ENCODE measurements around the gene MRPS15. TPM values are rescaled to one million over a fixed set of nuclear protein-coding genes. Genes with fewer than 3 reads are reported as not detected.
"Not testable (repeated sequence)": the region's sequence is repeated elsewhere in the genome, so short reads cannot be mapped to it uniquely, and the experiment has no call there.

The MRPS15 gene
- total RNA-seq, 4 donors from 2014 or later: 23.3 to 77.7 (median 36.4) TPM

- Histone ChIP-seq H3K4me3 (no peak overlapping the region), H3K27ac (no peak overlapping the region), H3K9me3 (no peaks in the 10 kb centered on the region), H3K27me3 (no peaks in the 10 kb centered on the region), H3K36me3 (no peaks in the 10 kb centered on the region), H3K4me1 (no peaks in the 10 kb centered on the region)
- WGBS, 2 donors: 67 to 73% methylated on average over 2 of the region's 2 CpGs
- TF ChIP-seq, protein P1, sequence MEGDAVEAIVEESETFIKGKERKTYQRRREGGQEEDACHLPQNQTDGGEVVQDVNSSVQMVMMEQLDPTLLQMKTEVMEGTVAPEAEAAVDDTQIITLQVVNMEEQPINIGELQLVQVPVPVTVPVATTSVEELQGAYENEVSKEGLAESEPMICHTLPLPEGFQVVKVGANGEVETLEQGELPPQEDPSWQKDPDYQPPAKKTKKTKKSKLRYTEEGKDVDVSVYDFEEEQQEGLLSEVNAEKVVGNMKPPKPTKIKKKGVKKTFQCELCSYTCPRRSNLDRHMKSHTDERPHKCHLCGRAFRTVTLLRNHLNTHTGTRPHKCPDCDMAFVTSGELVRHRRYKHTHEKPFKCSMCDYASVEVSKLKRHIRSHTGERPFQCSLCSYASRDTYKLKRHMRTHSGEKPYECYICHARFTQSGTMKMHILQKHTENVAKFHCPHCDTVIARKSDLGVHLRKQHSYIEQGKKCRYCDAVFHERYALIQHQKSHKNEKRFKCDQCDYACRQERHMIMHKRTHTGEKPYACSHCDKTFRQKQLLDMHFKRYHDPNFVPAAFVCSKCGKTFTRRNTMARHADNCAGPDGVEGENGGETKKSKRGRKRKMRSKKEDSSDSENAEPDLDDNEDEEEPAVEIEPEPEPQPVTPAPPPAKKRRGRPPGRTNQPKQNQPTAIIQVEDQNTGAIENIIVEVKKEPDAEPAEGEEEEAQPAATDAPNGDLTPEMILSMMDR (IDR thresholded peaks at IDR 0.05): no peak
- TF ChIP-seq POLR2A (IDR thresholded peaks at IDR 0.05): no peak
- no peak for TF ChIP-seq EP300 (IDR thresholded peaks at IDR 0.05)
- DNase-seq (ENCODE audit: low spot score in 2 of 2): no peak
These were observed 33.0 kb upstream of the MRPS15 start for GRCh38 chr1:36497207-36497606.

DNA sequence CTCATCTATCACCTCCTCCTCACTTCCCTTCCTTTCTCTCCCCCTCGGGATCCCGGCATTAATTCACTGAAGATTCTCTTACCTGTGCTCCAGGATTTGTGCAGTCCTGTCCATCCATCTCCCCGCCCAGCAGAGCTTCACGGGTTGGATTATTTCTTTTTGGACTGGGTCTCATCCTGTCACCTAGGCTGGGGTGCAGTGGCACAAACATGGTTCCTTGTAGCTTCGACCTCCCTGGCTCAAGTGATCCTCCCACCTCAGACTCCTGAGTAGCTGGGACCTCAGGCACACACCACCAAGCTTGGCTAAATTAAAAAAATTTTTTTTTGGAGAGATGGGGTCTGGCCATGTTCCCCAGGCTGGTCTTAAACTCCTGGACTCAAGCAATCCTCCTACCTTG, 30.8 kb upstream of the MRPS15 start:
- Histone ChIP-seq H3K27me3 (no peaks in the 10 kb centered on the region), H3K36me3 (no peaks in the 10 kb centered on the region), H3K4me3 (no peak overlapping the region), H3K4me1 (no peaks in the 10 kb centered on the region), H3K27ac (no peak overlapping the region), H3K9me3 (no peaks in the 10 kb centered on the region)
- TF ChIP-seq POLR2A (IDR thresholded peaks at IDR 0.05) (no peak), EP300 (IDR thresholded peaks at IDR 0.05) (no peak)
- TF ChIP-seq, protein P1 (IDR thresholded peaks at IDR 0.05): no peak
- WGBS, 2 donors: 82 to 87% methylated on average over 5 of the region's 5 CpGs
- no peak for DNase-seq (ENCODE audit: low spot score in 2 of 2)

- no peaks in the 10 kb centered on the region for H3K27me3 ChIP-seq
These were observed 29.3 kb upstream of the MRPS15 start for GRCh38 chr1:36493524-36493923.

GRCh38 chr1:36492491-36492890, 28.3 kb upstream of the MRPS15 start:
- Histone ChIP-seq H3K27me3 (no peaks in the 10 kb centered on the region), H3K27ac (no peak overlapping the region), H3K9me3 (no peaks in the 10 kb centered on the region), H3K36me3 (no peaks in the 10 kb centered on the region), H3K4me3 (no peak overlapping the region), H3K4me1 (no peaks in the 10 kb centered on the region)
- WGBS, 2 donors: 38 to 47% methylated on average over 8 to 9 of the region's 9 CpGs
- no peak for DNase-seq (ENCODE audit: low spot score in 2 of 2)
- TF ChIP-seq, protein P1 (IDR thresholded peaks at IDR 0.05): no peak
- TF ChIP-seq EP300 (IDR thresholded peaks at IDR 0.05): no peak
- TF ChIP-seq POLR2A (IDR thresholded peaks at IDR 0.05): no peak

More at GRCh38 chr1:36493524-36493923, 29.3 kb upstream of the MRPS15 start:
- 92 to 93% methylated on average over 9 of the region's 9 CpGs for WGBS, 2 donors
- no peak for DNase-seq (ENCODE audit: low spot score in 2 of 2)
- TF ChIP-seq, protein P1 (IDR thresholded peaks at IDR 0.05): no peak
- TF ChIP-seq EP300 (IDR thresholded peaks at IDR 0.05) (no peak), POLR2A (IDR thresholded peaks at IDR 0.05) (no peak)
- no peaks in the 10 kb centered on the region for H3K4me1 ChIP-seq
- H3K36me3 ChIP-seq: no peaks in the 10 kb centered on the region
- no peak overlapping the region for H3K27ac ChIP-seq
- H3K9me3 ChIP-seq: no peaks in the 10 kb centered on the region
- H3K4me3 ChIP-seq: no peak overlapping the region

DNA sequence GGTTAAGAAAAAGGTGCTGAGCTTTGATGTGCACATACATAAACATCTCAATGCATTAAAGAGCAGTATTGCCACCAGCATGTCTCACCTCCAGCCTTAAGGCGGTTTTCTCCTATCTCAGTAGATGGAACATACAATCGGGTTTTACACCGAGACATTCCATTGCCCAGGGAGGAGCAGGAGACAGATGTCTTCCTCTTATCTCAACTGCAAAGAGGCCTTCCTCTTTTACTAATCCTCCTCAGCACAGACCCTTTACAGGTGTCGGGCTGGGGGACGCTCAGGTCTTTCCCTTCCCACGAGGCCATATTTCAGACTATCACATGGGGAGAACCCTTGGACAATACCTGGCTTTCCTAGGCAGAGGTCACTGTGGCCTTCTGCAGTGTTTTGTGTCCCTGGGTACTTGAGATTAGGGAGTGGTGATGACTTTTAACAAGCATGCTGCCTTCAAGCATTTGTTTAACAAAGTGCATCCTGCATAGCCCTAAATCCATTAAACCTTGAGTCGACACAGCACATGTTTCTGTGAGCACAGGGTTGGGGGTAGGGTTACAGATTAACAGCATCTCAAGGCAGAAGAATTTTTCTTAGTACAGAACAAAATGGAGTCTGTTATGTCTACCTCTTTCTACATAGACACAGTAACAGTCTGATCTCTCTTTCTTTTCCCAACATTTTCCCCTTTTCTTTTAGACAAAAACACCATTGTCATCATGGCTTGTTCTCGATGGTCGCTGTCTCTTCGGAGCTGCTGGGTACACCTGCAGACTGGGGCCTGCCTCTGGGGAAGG, 25.3 kb upstream of the MRPS15 start:
- not testable (repeated sequence) for H3K4me1 ChIP-seq; H3K4me3 ChIP-seq; H3K9me3 ChIP-seq; H3K27ac ChIP-seq; H3K36me3 ChIP-seq; DNase-seq (ENCODE audit: low spot score in 2 of 2)
- peaks cover 0 to 10% of the 10 kb centered on the region in 2 donors for H3K27me3 ChIP-seq
- WGBS, 2 donors: 47 to 51% methylated on average over 10 of the region's 10 CpGs
